HG02884 (cell line): ENCODE results near the gene LPP.
"Not testable (repeated sequence)": the region's sequence is repeated elsewhere in the genome, so short reads cannot be mapped to it uniquely, and the experiment has no call there.

Source experiments
- ATAC-seq: cut with Tn5 transposase; IDR thresholded peaks from one replicate; pipeline ENCODE4 v1.9.1; 2021; ENCODE audit warnings: mild to moderate bottlenecking, moderate library complexity; ENCODE audit not compliant: unreplicated experiment

LPP gene

GRCh38 chr3:188154014-188154808, at the start of gene LPP:
Gene LPP (plus strand): TSS chr3:188154157. CDS start chr3:188406121, 251,964 bp downstream.
- ATAC-seq, result peak; percentile 67

GRCh38 chr3:188106006-188106405, 48.0 kb upstream of the LPP start:
- no peak for ATAC-seq

GRCh38 chr3:188106454-188106853, 47.5 kb upstream of the LPP start:
- no peak for ATAC-seq

GRCh38 chr3:188106887-188107830, 46.8 kb upstream of the LPP start:
- no peak for ATAC-seq

- no peak for ATAC-seq
Observed at GRCh38 chr3:188108703-188109412, 45.1 kb upstream of the LPP start.

- ATAC-seq, result no peak
Observed at GRCh38 chr3:188111002-188111584, 42.9 kb upstream of the LPP start.

GRCh38 chr3:188113756-188114155, 40.2 kb upstream of the LPP start:
- ATAC-seq, result no peak

- ATAC-seq, result no peak
Observed at GRCh38 chr3:188119846-188120245, 34.1 kb upstream of the LPP start.

GRCh38 chr3:188122571-188123169, 31.3 kb upstream of the LPP start:
- ATAC-seq, result no peak

GRCh38 chr3:188123170-188123905, 30.6 kb upstream of the LPP start:
- ATAC-seq, result no peak

- ATAC-seq, result no peak
Observed at GRCh38 chr3:188124184-188124583, 29.8 kb upstream of the LPP start.

GRCh38 chr3:188125076-188125475, 28.9 kb upstream of the LPP start:
- ATAC-seq, result no peak

GRCh38 chr3:188126276-188126675, 27.7 kb upstream of the LPP start:
- ATAC-seq, result no peak

- no peak for ATAC-seq
Observed at GRCh38 chr3:188126934-188127333, 27.0 kb upstream of the LPP start.

- no peak for ATAC-seq
Observed at GRCh38 chr3:188128905-188129304, 25.1 kb upstream of the LPP start.

- ATAC-seq, result not testable (repeated sequence)
Observed at GRCh38 chr3:188131023-188131422, 22.9 kb upstream of the LPP start.

- ATAC-seq, result no peak
Observed at GRCh38 chr3:188133219-188133618, 20.7 kb upstream of the LPP start.

- no peak for ATAC-seq
Observed at GRCh38 chr3:188133646-188134045, 20.3 kb upstream of the LPP start.

- ATAC-seq, result no peak
Observed at GRCh38 chr3:188134079-188134478, 19.9 kb upstream of the LPP start.

- no peak for ATAC-seq
Observed at GRCh38 chr3:188134856-188135255, 19.1 kb upstream of the LPP start.
